NCI-H2081 (cell line): ENCODE data around the gene MRNIP.
A peak's percentile ranks its signal among the peaks of the same experiment; 100 is the strongest.

Experiments
- DNase-seq, 2 experiments: peaks; one replicate each; lab custom pipeline; 2025; lab: John Stamatoyannopoulos, UW

MRNIP gene

GRCh38 chr5:179821298-179822058, 37.1 kb downstream of the MRNIP start:
- DNase-seq = peak; percentile 76 to 81

- peak; percentile 69 to 72 for DNase-seq
Observed at GRCh38 chr5:179820483-179821297, 37.9 kb downstream of the MRNIP start, which contains the start of gene SQSTM1. Gene SQSTM1 (plus strand): TSS chr5:179820905. CDS start chr5:179820937, 32 bp downstream.

- DNase-seq = no peak
Observed at GRCh38 chr5:179820127-179820482, 38.5 kb downstream of the MRNIP start.

GRCh38 chr5:179819296-179820126, 39.1 kb downstream of the MRNIP start:
- peak in 1 of 2 experiments; percentile 57 for DNase-seq

- peak; percentile 33 to 58 for DNase-seq
Observed at GRCh38 chr5:179818746-179819295, 39.8 kb downstream of the MRNIP start.

- no peak for DNase-seq
Observed at GRCh38 chr5:179817890-179818745, 40.5 kb downstream of the MRNIP start.

GRCh38 chr5:179817470-179817840, 41.2 kb downstream of the MRNIP start:
- no peak for DNase-seq

GRCh38 chr5:179816796-179817469, 41.7 kb downstream of the MRNIP start:
- DNase-seq = no peak

GRCh38 chr5:179816401-179816795, 42.2 kb downstream of the MRNIP start:
- DNase-seq = no peak

GRCh38 chr5:179815491-179816249, 42.9 kb downstream of the MRNIP start:
- no peak for DNase-seq

GRCh38 chr5:179814090-179814489, 44.5 kb downstream of the MRNIP start:
- no peak for DNase-seq

- no peak for DNase-seq
Observed at GRCh38 chr5:179812997-179813607, 45.5 kb downstream of the MRNIP start.

GRCh38 chr5:179812135-179812825, 46.3 kb downstream of the MRNIP start:
- no peak for DNase-seq

GRCh38 chr5:179806250-179807048, 52.2 kb downstream of the MRNIP start, which contains the start of gene MGAT4B:
Gene MGAT4B (minus strand): TSS chr5:179806866. CDS start chr5:179806583, 283 bp downstream.
- peak; percentile 62 to 76 for DNase-seq

GRCh38 chr5:179805529-179806249, 52.9 kb downstream of the MRNIP start:
- DNase-seq = no peak

- DNase-seq = no peak
Observed at GRCh38 chr5:179805070-179805528, 53.5 kb downstream of the MRNIP start.

- no peak for DNase-seq
Observed at GRCh38 chr5:179804555-179804947, 54.1 kb downstream of the MRNIP start.
